ENCODE data around the gene GNA12. TPM values are rescaled to one million over a fixed set of nuclear protein-coding genes. Genes with fewer than 3 reads are reported as not detected.

The GNA12 gene
- total and polyA plus RNA-seq, 4 donors = 3.7 to 19.0 (median 11.3) TPM

GRCh38 chr7:2811476-2812113 is 32.5 kb downstream of the GNA12 start:
- Histone ChIP-seq H3K9me3 (ENCODE audit: control insufficient read depth in 4 of 4, low read length in 3 of 4) (no peaks in the 10 kb centered on the region), H3K27me3 (ENCODE audit: control insufficient read depth in 4 of 4, insufficient read depth in 4 of 4, low read length in 3 of 4) (no peaks in the 10 kb centered on the region), H3K9ac (ENCODE audit: low read depth in 1 of 2, low read length in 2 of 2) (peak overlapping the region; percentile 11 to 45), H3K27ac (ENCODE audit: low read depth in 1 of 2, low read length in 2 of 2) (peak overlapping the region; percentile 75 to 84), H3K4me1 (ENCODE audit: control insufficient read depth in 4 of 4, insufficient read depth in 4 of 4, low read length in 3 of 4) (peaks cover 6 to 20% (median 10%) of the 10 kb centered on the region in 4 donors), H3K36me3 (ENCODE audit: control insufficient read depth in 4 of 4, insufficient read depth in 3 of 4, low read depth in 1 of 4, low read length in 3 of 4) (no peaks in the 10 kb centered on the region), H3K4me3 (ENCODE audit: low read depth in 1 of 3, low read length in 3 of 3) (peak overlapping the region; percentile 30 to 63 (median 53))
- peak; percentile 12 to 31 for TF ChIP-seq RAD21 (IDR thresholded peaks at IDR 0.05)
- peak; percentile 89 for TF ChIP-seq YY1 (IDR thresholded peaks at IDR 0.05)
- no peak for TF ChIP-seq FOXA2 (IDR thresholded peaks at IDR 0.05)
- peak; percentile 65 for TF ChIP-seq TAF1 (conservative IDR thresholded peaks at IDR 0.05)
- TF ChIP-seq GABPA (IDR thresholded peaks at IDR 0.05 in 1 of 2, conservative IDR thresholded peaks at IDR 0.05 in 1 of 2) = peak in 1 of 2 donors; percentile 11
- peak; percentile 53 for TF ChIP-seq SP1 (IDR thresholded peaks at IDR 0.05)
- TF ChIP-seq, protein P1, sequence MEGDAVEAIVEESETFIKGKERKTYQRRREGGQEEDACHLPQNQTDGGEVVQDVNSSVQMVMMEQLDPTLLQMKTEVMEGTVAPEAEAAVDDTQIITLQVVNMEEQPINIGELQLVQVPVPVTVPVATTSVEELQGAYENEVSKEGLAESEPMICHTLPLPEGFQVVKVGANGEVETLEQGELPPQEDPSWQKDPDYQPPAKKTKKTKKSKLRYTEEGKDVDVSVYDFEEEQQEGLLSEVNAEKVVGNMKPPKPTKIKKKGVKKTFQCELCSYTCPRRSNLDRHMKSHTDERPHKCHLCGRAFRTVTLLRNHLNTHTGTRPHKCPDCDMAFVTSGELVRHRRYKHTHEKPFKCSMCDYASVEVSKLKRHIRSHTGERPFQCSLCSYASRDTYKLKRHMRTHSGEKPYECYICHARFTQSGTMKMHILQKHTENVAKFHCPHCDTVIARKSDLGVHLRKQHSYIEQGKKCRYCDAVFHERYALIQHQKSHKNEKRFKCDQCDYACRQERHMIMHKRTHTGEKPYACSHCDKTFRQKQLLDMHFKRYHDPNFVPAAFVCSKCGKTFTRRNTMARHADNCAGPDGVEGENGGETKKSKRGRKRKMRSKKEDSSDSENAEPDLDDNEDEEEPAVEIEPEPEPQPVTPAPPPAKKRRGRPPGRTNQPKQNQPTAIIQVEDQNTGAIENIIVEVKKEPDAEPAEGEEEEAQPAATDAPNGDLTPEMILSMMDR (IDR thresholded peaks at IDR 0.05; ENCODE audit: low read depth, low read length, missing input control) = no peak
- no peak for TF ChIP-seq NR2F2 (IDR thresholded peaks at IDR 0.05)
- TF ChIP-seq JUND (IDR thresholded peaks at IDR 0.05) = peak in 1 of 2 donors; percentile 60
- peak; percentile 70 for TF ChIP-seq MAX (IDR thresholded peaks at IDR 0.05)
- TF ChIP-seq RXRA (IDR thresholded peaks at IDR 0.05) = peak in 1 of 2 donors; percentile 61
- peak; percentile 47 to 60 for TF ChIP-seq HNF4A (conservative IDR thresholded peaks at IDR 0.05)
- TF ChIP-seq ATF3 (IDR thresholded peaks at IDR 0.05) = no peak
- no peak for TF ChIP-seq FOXA1 (IDR thresholded peaks at IDR 0.05)
- TF ChIP-seq, protein P2, sequence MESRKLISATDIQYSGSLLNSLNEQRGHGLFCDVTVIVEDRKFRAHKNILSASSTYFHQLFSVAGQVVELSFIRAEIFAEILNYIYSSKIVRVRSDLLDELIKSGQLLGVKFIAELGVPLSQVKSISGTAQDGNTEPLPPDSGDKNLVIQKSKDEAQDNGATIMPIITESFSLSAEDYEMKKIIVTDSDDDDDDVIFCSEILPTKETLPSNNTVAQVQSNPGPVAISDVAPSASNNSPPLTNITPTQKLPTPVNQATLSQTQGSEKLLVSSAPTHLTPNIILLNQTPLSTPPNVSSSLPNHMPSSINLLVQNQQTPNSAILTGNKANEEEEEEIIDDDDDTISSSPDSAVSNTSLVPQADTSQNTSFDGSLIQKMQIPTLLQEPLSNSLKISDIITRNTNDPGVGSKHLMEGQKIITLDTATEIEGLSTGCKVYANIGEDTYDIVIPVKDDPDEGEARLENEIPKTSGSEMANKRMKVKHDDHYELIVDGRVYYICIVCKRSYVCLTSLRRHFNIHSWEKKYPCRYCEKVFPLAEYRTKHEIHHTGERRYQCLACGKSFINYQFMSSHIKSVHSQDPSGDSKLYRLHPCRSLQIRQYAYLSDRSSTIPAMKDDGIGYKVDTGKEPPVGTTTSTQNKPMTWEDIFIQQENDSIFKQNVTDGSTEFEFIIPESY (IDR thresholded peaks at IDR 0.05) = peak; percentile 41
- no peak for TF ChIP-seq HNF4G (IDR thresholded peaks at IDR 0.05)
- peak in 1 of 2 donors; percentile 27 for TF ChIP-seq EGR1 (IDR thresholded peaks at IDR 0.05; ENCODE audit: low read depth in 2 of 2)
- TF ChIP-seq REST (IDR thresholded peaks at IDR 0.05) = peak; percentile 93
- DNase-seq (ENCODE audit: low spot score) = no peak
- 41% methylated on average over 19 of the region's 19 CpGs for WGBS

Measured in liver (tissue), 9 donors.